Ishikawa (cell line): ENCODE measurements around the gene TRAF7.
"Not testable (repeated sequence)": the region's sequence is repeated elsewhere in the genome, so short reads cannot be mapped to it uniquely, and the experiment has no call there.

Experiments
- CEBPB ChIP-seq: IDR thresholded peaks from 2 replicates; pipeline ENCODE4 v1.6.1; 2012
- CREB1 ChIP-seq: IDR thresholded peaks from 2 replicates; pipeline ENCODE4 v1.6.1; 2012; ENCODE audit warnings: low read depth
- EGR1 ChIP-seq: IDR thresholded peaks from 2 replicates; pipeline ENCODE4 v1.6.1; 2012
- EP300 ChIP-seq: IDR thresholded peaks from 2 replicates; pipeline ENCODE4 v1.6.1; 2012; ENCODE audit warnings: borderline replicate concordance
- FOXM1 ChIP-seq: IDR thresholded peaks from 2 replicates; pipeline ENCODE4 v1.6.1; 2012; ENCODE audit warnings: low read depth, borderline replicate concordance
- NFIC ChIP-seq: IDR thresholded peaks from 2 replicates; pipeline ENCODE4 v1.6.1; 2012
- RAD21 ChIP-seq: IDR thresholded peaks from 2 replicates; pipeline ENCODE4 v1.6.1; 2012; ENCODE audit warnings: low read depth
- REST ChIP-seq: IDR thresholded peaks from 2 replicates; pipeline ENCODE4 v1.6.1; 2012; ENCODE audit warnings: low read depth, mild to moderate bottlenecking
- TAF1 ChIP-seq: IDR thresholded peaks from 2 replicates; pipeline ENCODE4 v1.6.1; 2012; ENCODE audit warnings: low read depth, mild to moderate bottlenecking
- YY1 ChIP-seq: IDR thresholded peaks from 2 replicates; pipeline ENCODE4 v1.6.1; 2012; ENCODE audit warnings: low read depth
- ZBTB7A ChIP-seq: IDR thresholded peaks from 2 replicates; pipeline ENCODE4 v1.6.1; 2012; ENCODE audit warnings: low read depth

- TF ChIP-seq TAF1, YY1, RAD21, EP300, EGR1, CREB1, NFIC, FOXM1, REST, CEBPB: not testable (repeated sequence)
- peak; percentile 15; the same call in 1 of the 2 replicates for TF ChIP-seq ZBTB7A
Measured at GRCh38 chr16:2124377-2124693, 31.2 kb upstream of the TRAF7 start.
